Measurements from ENCODE around the gene DHRS2.
"Not testable (repeated sequence)": the region's sequence is repeated elsewhere in the genome, so short reads cannot be mapped to it uniquely, and the experiment has no call there.

The DHRS2 gene

DNA sequence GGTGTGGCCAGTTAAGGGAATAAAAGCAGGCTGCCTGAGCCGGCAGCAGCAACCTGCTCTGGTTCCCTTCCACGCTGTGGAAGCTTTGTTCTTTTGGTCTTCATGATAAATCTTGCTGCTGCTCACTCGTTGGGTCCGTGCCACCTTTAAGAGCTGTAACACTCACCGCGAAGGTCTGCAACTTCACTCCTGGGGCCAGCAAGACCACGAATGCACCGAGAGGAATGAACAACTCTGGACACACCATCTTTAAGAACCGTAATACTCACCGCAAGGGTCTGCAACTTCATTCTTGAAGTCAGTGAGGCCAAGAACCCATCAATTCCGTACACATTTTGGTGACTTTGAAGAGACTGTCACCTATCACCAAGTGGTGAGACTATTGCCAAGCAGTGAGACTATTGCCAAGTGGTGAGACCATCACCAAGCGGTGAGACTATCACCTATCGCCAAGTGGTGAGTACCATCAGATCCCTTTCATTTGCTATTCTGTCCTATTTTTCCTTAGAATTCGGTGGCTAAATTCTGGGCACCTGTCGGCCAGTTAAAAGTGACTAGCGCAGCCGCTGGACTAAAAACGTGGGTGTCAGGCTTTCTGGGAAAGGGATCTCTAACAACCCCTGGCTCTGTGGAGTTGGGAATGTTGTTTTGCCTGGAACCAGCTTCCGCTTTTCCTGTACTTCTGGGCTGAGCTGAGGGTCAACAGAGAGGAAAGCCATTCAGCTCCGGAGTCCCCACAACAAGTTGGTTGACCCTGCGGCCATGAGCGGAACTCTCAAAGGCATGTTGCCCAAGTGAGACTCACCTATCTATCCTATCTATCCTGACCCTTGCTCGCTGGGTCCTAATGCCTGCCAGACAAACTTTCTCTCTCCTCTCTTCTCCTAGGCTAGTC, at the start of gene DHRS2:
Gene DHRS2 (plus strand): TSS at position 48 of the 895 bp plus-strand sequence. CDS start 2,501 bp downstream, outside the sequence.
- in situ Hi-C loops (cut with HindIII; ENCODE audit: low pct_unique_long_range_greater_than_20kb, low sequenced_read_pairs): no loop called here
- DNase-seq (ENCODE audit: low read depth in 1 of 2, low spot score in 1 of 2): no peak
- no peak for TF ChIP-seq JUND (IDR thresholded peaks at IDR 0.05; ENCODE audit: low read depth)

- DNase-seq (ENCODE audit: low read depth in 1 of 2, low spot score in 1 of 2): peak; percentile 70 to 84
- TF ChIP-seq JUND (IDR thresholded peaks at IDR 0.05; ENCODE audit: low read depth): no peak
- in situ Hi-C loops (cut with HindIII; ENCODE audit: low pct_unique_long_range_greater_than_20kb, low sequenced_read_pairs): no loop called here
These were observed 47.1 kb upstream of the DHRS2 start for GRCh38 chr14:23588884-23589598.

- in situ Hi-C loops (cut with HindIII; ENCODE audit: low pct_unique_long_range_greater_than_20kb, low sequenced_read_pairs): no loop called here
- no peak for DNase-seq (ENCODE audit: low read depth in 1 of 2, low spot score in 1 of 2)
- TF ChIP-seq JUND (IDR thresholded peaks at IDR 0.05; ENCODE audit: low read depth): no peak
These were observed 46.6 kb upstream of the DHRS2 start for GRCh38 chr14:23589606-23590005.

GRCh38 chr14:23590198-23590597, 46.0 kb upstream of the DHRS2 start:
- no peak for TF ChIP-seq JUND (IDR thresholded peaks at IDR 0.05; ENCODE audit: low read depth)
- in situ Hi-C loops (cut with HindIII; ENCODE audit: low pct_unique_long_range_greater_than_20kb, low sequenced_read_pairs): no loop called here
- no peak for DNase-seq (ENCODE audit: low read depth in 1 of 2, low spot score in 1 of 2)

GRCh38 chr14:23594191-23594590, 42.0 kb upstream of the DHRS2 start:
- DNase-seq (ENCODE audit: low read depth in 1 of 2, low spot score in 1 of 2); in situ Hi-C loops (cut with HindIII; ENCODE audit: low pct_unique_long_range_greater_than_20kb, low sequenced_read_pairs): not testable (repeated sequence)

DNA sequence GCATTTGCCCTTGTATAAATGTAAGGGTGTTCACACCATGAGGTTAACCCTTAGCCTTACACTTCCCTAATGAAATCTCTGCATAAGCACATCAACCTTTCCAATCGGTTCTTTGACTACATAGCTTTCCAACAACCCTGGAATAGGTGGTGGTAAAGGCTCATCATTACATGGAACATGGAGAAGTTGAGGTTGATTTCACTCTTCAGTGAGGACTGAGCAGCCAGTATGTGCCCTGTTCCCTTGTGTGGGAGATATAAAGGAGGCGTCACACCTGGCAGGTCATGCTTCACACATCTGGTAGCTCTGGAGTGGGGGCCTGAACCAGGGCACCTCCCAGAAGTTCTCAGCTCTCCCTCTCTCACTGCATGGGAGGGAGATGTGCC, 35.8 kb upstream of the DHRS2 start:
- TF ChIP-seq JUND (IDR thresholded peaks at IDR 0.05; ENCODE audit: low read depth): no peak
- in situ Hi-C loops (cut with HindIII; ENCODE audit: low pct_unique_long_range_greater_than_20kb, low sequenced_read_pairs): no loop called here
- DNase-seq (ENCODE audit: low read depth in 1 of 2, low spot score in 1 of 2): no peak

GRCh38 chr14:23600806-23601205, 35.4 kb upstream of the DHRS2 start:
- DNase-seq (ENCODE audit: low read depth in 1 of 2, low spot score in 1 of 2): no peak
- in situ Hi-C loops (cut with HindIII; ENCODE audit: low pct_unique_long_range_greater_than_20kb, low sequenced_read_pairs): no loop called here
- TF ChIP-seq JUND (IDR thresholded peaks at IDR 0.05; ENCODE audit: low read depth): no peak

DNA sequence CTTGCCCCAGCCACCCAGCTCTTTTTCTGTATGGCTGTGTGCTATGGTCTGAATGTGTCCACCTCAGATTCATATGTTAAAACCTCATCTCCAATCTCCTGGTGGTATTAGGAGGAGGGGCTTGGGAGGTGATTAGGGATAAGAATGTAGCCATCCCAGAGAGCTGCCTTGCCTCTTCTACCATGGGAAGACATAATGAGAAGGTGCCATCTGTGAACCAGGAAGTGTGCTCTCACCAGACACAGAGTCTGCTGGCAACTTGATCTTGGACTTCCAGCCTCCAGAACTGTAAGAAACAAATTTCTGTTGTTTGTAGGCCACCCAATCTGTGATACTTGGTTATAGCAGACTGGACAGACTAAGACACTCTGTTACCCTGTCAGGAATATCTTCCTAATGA, 34.7 kb upstream of the DHRS2 start:
- no peak for TF ChIP-seq JUND (IDR thresholded peaks at IDR 0.05; ENCODE audit: low read depth)
- in situ Hi-C loops (cut with HindIII; ENCODE audit: low pct_unique_long_range_greater_than_20kb, low sequenced_read_pairs): no loop called here
- no peak for DNase-seq (ENCODE audit: low read depth in 1 of 2, low spot score in 1 of 2)

- TF ChIP-seq JUND (IDR thresholded peaks at IDR 0.05; ENCODE audit: low read depth): no peak
- DNase-seq (ENCODE audit: low read depth in 1 of 2, low spot score in 1 of 2): no peak
- in situ Hi-C loops (cut with HindIII; ENCODE audit: low pct_unique_long_range_greater_than_20kb, low sequenced_read_pairs): no loop called here
These were observed 34.4 kb upstream of the DHRS2 start for GRCh38 chr14:23601845-23602180.

GRCh38 chr14:23602181-23603095, 33.7 kb upstream of the DHRS2 start:
- no peak for DNase-seq (ENCODE audit: low read depth in 1 of 2, low spot score in 1 of 2)
- TF ChIP-seq JUND (IDR thresholded peaks at IDR 0.05; ENCODE audit: low read depth): no peak
- in situ Hi-C loops (cut with HindIII; ENCODE audit: low pct_unique_long_range_greater_than_20kb, low sequenced_read_pairs): no loop called here

- in situ Hi-C loops (cut with HindIII; ENCODE audit: low pct_unique_long_range_greater_than_20kb, low sequenced_read_pairs): no loop called here
- no peak for TF ChIP-seq JUND (IDR thresholded peaks at IDR 0.05; ENCODE audit: low read depth)
- DNase-seq (ENCODE audit: low read depth in 1 of 2, low spot score in 1 of 2): no peak
These were observed 33.1 kb upstream of the DHRS2 start for GRCh38 chr14:23603103-23603502.

- in situ Hi-C loops (cut with HindIII; ENCODE audit: low pct_unique_long_range_greater_than_20kb, low sequenced_read_pairs): no loop called here
- TF ChIP-seq JUND (IDR thresholded peaks at IDR 0.05; ENCODE audit: low read depth): no peak
- DNase-seq (ENCODE audit: low read depth in 1 of 2, low spot score in 1 of 2): no peak
These were observed 32.0 kb upstream of the DHRS2 start for GRCh38 chr14:23604148-23604547.

Measured in T47D (cell line).